MM.1S (cell line): ENCODE data around the gene TMEM135.
A peak's percentile ranks its signal among the peaks of the same experiment; 100 is the strongest.

Experiments
- DNase-seq: peaks from one replicate; pipeline ENCODE4 v3.0.0-alpha.2; 2015
- H2AFZ ChIP-seq: fragments of 300-600 bp; sonication (generic); 2 replicates; pipeline ENCODE4 v1.6.0; 2016; ENCODE audit warnings: antibody characterized with exemption, low read length
- H3F3A ChIP-seq: fragments of 300-600 bp; sonication (generic); 2 replicates; pipeline ENCODE4 v1.6.1; 2016; ENCODE audit warnings: mild to moderate bottlenecking, antibody characterized with exemption, low read length, moderate library complexity, mixed read lengths; ENCODE audit not compliant: insufficient read depth
- H3K27ac ChIP-seq: fragments of 300-600 bp; sonication (generic); 2 replicates; pipeline ENCODE4 v1.5.1; 2016; ENCODE audit warnings: mild to moderate bottlenecking, low read length
- H3K27me3 ChIP-seq: fragments of 300-600 bp; sonication (generic); replicated peaks from 2 replicates; pipeline ENCODE4 v1.6.0; 2016; ENCODE audit warnings: low read length; ENCODE audit not compliant: insufficient read depth
- H3K36me3 ChIP-seq: fragments of 300-600 bp; sonication (generic); replicated peaks from 2 replicates; pipeline ENCODE4 v1.6.1; 2016; ENCODE audit warnings: mild to moderate bottlenecking, low read length, mixed read lengths; ENCODE audit not compliant: insufficient read depth
- H3K4me1 ChIP-seq: fragments of 300-600 bp; sonication (generic); 2 replicates; pipeline ENCODE4 v1.6.1; 2016; ENCODE audit warnings: low read length, mixed read lengths
- H3K4me2 ChIP-seq: fragments of 300-600 bp; sonication (generic); 2 replicates; pipeline ENCODE4 v1.6.0; 2016; ENCODE audit warnings: low read depth, low read length
- H3K4me3 ChIP-seq: fragments of 300-600 bp; sonication (generic); 2 replicates; pipeline ENCODE4 v1.5.1; 2016; ENCODE audit warnings: low read length, mixed read lengths
- H3K79me2 ChIP-seq: fragments of 300-600 bp; sonication (generic); 2 replicates; pipeline ENCODE4 v1.6.1; 2016; ENCODE audit warnings: mixed run types, low read length, mixed read lengths
- H3K9ac ChIP-seq: fragments of 300-600 bp; sonication (generic); 2 replicates; pipeline ENCODE4 v1.6.1; 2016; ENCODE audit warnings: low read length, mixed read lengths
- H3K9me2 ChIP-seq: fragments of 300-600 bp; sonication (generic); replicated peaks from 2 replicates; pipeline ENCODE4 v1.6.1; 2016; ENCODE audit warnings: mild to moderate bottlenecking, low read length, mixed read lengths; ENCODE audit not compliant: insufficient read depth
- H3K9me3 ChIP-seq: fragments of 300-600 bp; sonication (generic); replicated peaks from 2 replicates; pipeline ENCODE4 v1.6.1; 2016; ENCODE audit warnings: mild to moderate bottlenecking, low read length, mixed read lengths; ENCODE audit not compliant: insufficient read depth
- H4K20me1 ChIP-seq: fragments of 300-600 bp; sonication (generic); 2 replicates; pipeline ENCODE4 v1.6.1; 2016; ENCODE audit warnings: mild to moderate bottlenecking, low read length, moderate library complexity, mixed read lengths; ENCODE audit not compliant: insufficient read depth
- CTCF ChIP-seq: fragments of 300-600 bp; sonication (generic); IDR thresholded peaks from 2 replicates; pipeline ENCODE4 v1.5.1; 2016; ENCODE audit warnings: antibody characterized with exemption, low read length, mixed read lengths
- EZH2 ChIP-seq: fragments of 300-600 bp; sonication (generic); optimal IDR thresholded peaks from 2 replicates; pipeline ENCODE3; 2017; ENCODE audit warnings: low read depth, mild to moderate bottlenecking, antibody characterized with exemption, low read length, mixed read lengths
- EZH2phosphoT487 ChIP-seq: fragments of 300-600 bp; sonication (generic); IDR thresholded peaks from 2 replicates; pipeline ENCODE4 v1.6.1; 2018; ENCODE audit warnings: antibody characterized with exemption, low read length

TMEM135 gene

GRCh38 chr11:87033561-87033960 lies 4.2 kb upstream of the TMEM135 start:
- Histone ChIP-seq H3K9me3 (no peaks in the 10 kb centered on the region), H3K4me3 (no peak overlapping the region), H3K27ac (no peak overlapping the region), H3K79me2 (peaks cover 7% of the 10 kb centered on the region), H4K20me1 (no peaks in the 10 kb centered on the region), H3K36me3 (no peaks in the 10 kb centered on the region), H3F3A (0 out of 2 replicates have a peak, but pooled peaks cover 3% of the 10 kb centered on the region), H3K4me1 (no peaks in the 10 kb centered on the region), H3K4me2 (no peak overlapping the region), H3K9me2 (no peaks in the 10 kb centered on the region), H3K9ac (no peak overlapping the region), H3K27me3 (no peaks in the 10 kb centered on the region), H2AFZ (no peak overlapping the region)
- DNase-seq: no peak
- TF ChIP-seq EZH2 (no peak), CTCF (no peak)

GRCh38 chr11:87035976-87036583 lies 1.7 kb upstream of the TMEM135 start:
- Histone ChIP-seq H2AFZ (no peak overlapping the region), H3K4me1 (no peaks in the 10 kb centered on the region), H3F3A (0 out of 2 replicates have a peak, but pooled peaks cover 3% of the 10 kb centered on the region), H3K27ac (no peak overlapping the region), H3K9ac (no peak overlapping the region), H3K4me2 (no peak overlapping the region), H3K9me2 (no peaks in the 10 kb centered on the region), H3K27me3 (no peaks in the 10 kb centered on the region), H3K79me2 (peaks cover 32% of the 10 kb centered on the region), H4K20me1 (no peaks in the 10 kb centered on the region), H3K36me3 (no peaks in the 10 kb centered on the region), H3K4me3 (no peak overlapping the region), H3K9me3 (no peaks in the 10 kb centered on the region)
- no peak for TF ChIP-seq CTCF
- TF ChIP-seq EZH2phosphoT487: no peak
- no peak for TF ChIP-seq EZH2
- no peak for DNase-seq

- H3K27ac ChIP-seq: peak overlapping the region; percentile 15; the same call in 1 of the 2 replicates
- no peak for TF ChIP-seq CTCF
- no peak for TF ChIP-seq EZH2phosphoT487
- TF ChIP-seq EZH2: no peak
- H3F3A ChIP-seq: 0 out of 2 replicates have a peak, but pooled peaks cover 3% of the 10 kb centered on the region
- no peaks in the 10 kb centered on the region for H4K20me1 ChIP-seq
- peak overlapping the region; percentile 94 for H2AFZ ChIP-seq
- no peaks in the 10 kb centered on the region for H3K9me3 ChIP-seq
- DNase-seq: no peak
- no peaks in the 10 kb centered on the region for H3K4me1 ChIP-seq
- peak overlapping the region; percentile 89 for H3K4me3 ChIP-seq
- H3K27me3 ChIP-seq: no peaks in the 10 kb centered on the region
- H3K9me2 ChIP-seq: no peaks in the 10 kb centered on the region
- no peaks in the 10 kb centered on the region for H3K36me3 ChIP-seq
- peak overlapping the region; percentile 64 for H3K4me2 ChIP-seq
- peak overlapping the region; percentile 60; the same call in 1 of the 2 replicates for H3K9ac ChIP-seq
- H3K79me2 ChIP-seq: peaks cover 40% of the 10 kb centered on the region
These were observed 831 bp upstream of the TMEM135 start for GRCh38 chr11:87036756-87037449.
